ENCODE results near the gene AQP6.
"Not testable (repeated sequence)": the region's sequence is repeated elsewhere in the genome, so short reads cannot be mapped to it uniquely, and the experiment has no call there.

GRCh38 chr12:49986476-49986875 lies 13.7 kb downstream of the AQP6 start:
- TF ChIP-seq, protein P1, sequence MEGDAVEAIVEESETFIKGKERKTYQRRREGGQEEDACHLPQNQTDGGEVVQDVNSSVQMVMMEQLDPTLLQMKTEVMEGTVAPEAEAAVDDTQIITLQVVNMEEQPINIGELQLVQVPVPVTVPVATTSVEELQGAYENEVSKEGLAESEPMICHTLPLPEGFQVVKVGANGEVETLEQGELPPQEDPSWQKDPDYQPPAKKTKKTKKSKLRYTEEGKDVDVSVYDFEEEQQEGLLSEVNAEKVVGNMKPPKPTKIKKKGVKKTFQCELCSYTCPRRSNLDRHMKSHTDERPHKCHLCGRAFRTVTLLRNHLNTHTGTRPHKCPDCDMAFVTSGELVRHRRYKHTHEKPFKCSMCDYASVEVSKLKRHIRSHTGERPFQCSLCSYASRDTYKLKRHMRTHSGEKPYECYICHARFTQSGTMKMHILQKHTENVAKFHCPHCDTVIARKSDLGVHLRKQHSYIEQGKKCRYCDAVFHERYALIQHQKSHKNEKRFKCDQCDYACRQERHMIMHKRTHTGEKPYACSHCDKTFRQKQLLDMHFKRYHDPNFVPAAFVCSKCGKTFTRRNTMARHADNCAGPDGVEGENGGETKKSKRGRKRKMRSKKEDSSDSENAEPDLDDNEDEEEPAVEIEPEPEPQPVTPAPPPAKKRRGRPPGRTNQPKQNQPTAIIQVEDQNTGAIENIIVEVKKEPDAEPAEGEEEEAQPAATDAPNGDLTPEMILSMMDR (IDR thresholded peaks at IDR 0.05) = not testable (repeated sequence)
- not testable (repeated sequence) for TF ChIP-seq EP300 (IDR thresholded peaks at IDR 0.05)
